ENCODE results near the gene UBTD2. TPM values are rescaled to one million over a fixed set of nuclear protein-coding genes. Genes with fewer than 3 reads are reported as not detected.
"Not testable (repeated sequence)": the region's sequence is repeated elsewhere in the genome, so short reads cannot be mapped to it uniquely, and the experiment has no call there.

Gene UBTD2
- total RNA-seq, 1 donor from 2014 or later, result 30.1 TPM

DNA sequence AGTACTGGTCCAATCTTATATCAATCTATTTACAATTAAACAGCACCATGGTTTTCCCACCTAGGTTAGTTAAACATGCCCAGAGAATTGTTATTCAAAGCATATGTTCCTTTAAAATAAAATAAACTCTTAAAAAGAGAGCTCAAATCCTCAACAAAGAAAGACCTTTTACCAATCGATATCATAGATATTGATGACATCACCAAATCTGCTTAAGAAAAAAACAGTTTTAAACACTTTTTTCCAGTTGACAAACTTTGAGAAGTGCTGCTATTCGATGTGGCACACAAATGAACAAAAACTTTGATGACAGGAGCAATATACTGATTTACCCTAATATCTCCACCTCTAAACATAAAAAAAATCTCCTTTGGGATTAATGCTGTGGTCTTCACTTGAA is 73.8 kb downstream of the UBTD2 start:
- DNase-seq (ENCODE audit: low read depth), result no peak
- no peak for TF ChIP-seq CTCF (IDR thresholded peaks at IDR 0.05; ENCODE audit: insufficient read depth, low read length, poor library complexity, severe bottlenecking)
- Histone ChIP-seq H3K27me3 (ENCODE audit: control insufficient read depth, insufficient read depth, low read length) (no peaks in the 10 kb centered on the region), H3K36me3 (ENCODE audit: control insufficient read depth, insufficient read depth, low read length) (peaks cover 2% of the 10 kb centered on the region), H3K4me3 (ENCODE audit: low read depth, low read length) (no peak overlapping the region)

- H3K36me3 ChIP-seq (ENCODE audit: control insufficient read depth, insufficient read depth, low read length), result peaks cover 2% of the 10 kb centered on the region
- TF ChIP-seq CTCF (IDR thresholded peaks at IDR 0.05; ENCODE audit: insufficient read depth, low read length, poor library complexity, severe bottlenecking), result no peak
Observed at GRCh38 chr5:172207511-172207910, 76.1 kb downstream of the UBTD2 start.

DNA sequence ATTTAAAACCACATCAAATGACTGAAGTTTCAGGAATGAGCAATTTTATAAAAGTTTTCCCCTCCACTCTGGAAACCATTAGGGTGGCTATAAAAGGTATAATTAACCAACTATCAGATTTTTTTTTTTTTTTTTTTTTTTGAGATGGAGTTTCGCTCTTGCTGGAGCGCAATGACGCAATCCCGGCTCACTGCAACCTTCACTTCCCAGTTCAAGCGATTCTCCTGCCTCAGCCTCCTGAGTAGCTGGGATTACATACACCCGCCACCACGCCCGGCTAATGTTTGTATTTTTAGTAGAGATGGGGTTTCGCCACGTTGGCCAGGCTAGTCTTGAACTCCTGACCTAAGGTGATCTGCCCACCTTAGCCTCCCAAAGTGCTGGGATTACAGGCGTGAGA is 77.6 kb downstream of the UBTD2 start:
- H3K27me3 ChIP-seq (ENCODE audit: control insufficient read depth, insufficient read depth, low read length); DNase-seq (ENCODE audit: low read depth); H3K4me3 ChIP-seq (ENCODE audit: low read depth, low read length); H3K36me3 ChIP-seq (ENCODE audit: control insufficient read depth, insufficient read depth, low read length): not testable (repeated sequence)

More at GRCh38 chr5:172207511-172207910, 76.1 kb downstream of the UBTD2 start:
- H3K27me3 ChIP-seq (ENCODE audit: control insufficient read depth, insufficient read depth, low read length), result no peaks in the 10 kb centered on the region
- DNase-seq (ENCODE audit: low read depth), result no peak
- no peak overlapping the region for H3K4me3 ChIP-seq (ENCODE audit: low read depth, low read length)

- no peak for TF ChIP-seq CTCF (IDR thresholded peaks at IDR 0.05; ENCODE audit: insufficient read depth, low read length, poor library complexity, severe bottlenecking)
- DNase-seq (ENCODE audit: low read depth), result no peak
- H3K27me3 ChIP-seq (ENCODE audit: control insufficient read depth, insufficient read depth, low read length), result no peaks in the 10 kb centered on the region
- H3K4me3 ChIP-seq (ENCODE audit: low read depth, low read length), result no peak overlapping the region
- H3K36me3 ChIP-seq (ENCODE audit: control insufficient read depth, insufficient read depth, low read length), result no peaks in the 10 kb centered on the region
Observed at GRCh38 chr5:172200476-172200875, 83.1 kb downstream of the UBTD2 start.

DNA sequence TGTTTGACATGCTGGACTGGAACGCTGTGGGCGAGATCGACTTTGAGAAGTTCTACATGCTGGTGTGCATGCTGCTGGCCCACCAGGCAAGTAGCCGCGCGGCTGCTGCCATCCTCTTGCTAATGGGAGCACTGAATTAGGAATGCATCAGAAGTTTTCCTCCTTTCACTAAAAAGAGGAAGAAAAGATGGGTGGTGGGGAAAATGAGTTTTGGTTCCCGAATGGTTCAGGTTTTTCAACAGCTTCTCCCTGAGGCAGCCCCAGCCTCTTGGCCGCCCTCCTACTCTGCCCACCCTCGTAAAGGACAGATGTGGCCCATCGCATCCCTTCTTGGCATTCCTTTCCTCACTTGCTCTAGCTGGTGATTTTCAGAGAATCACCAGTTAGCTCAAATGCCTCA is 84.1 kb downstream of the UBTD2 start:
- no peaks in the 10 kb centered on the region for H3K27me3 ChIP-seq (ENCODE audit: control insufficient read depth, insufficient read depth, low read length)
- DNase-seq (ENCODE audit: low read depth), result no peak
- H3K4me3 ChIP-seq (ENCODE audit: low read depth, low read length), result no peak overlapping the region
- no peaks in the 10 kb centered on the region for H3K36me3 ChIP-seq (ENCODE audit: control insufficient read depth, insufficient read depth, low read length)
- TF ChIP-seq CTCF (IDR thresholded peaks at IDR 0.05; ENCODE audit: insufficient read depth, low read length, poor library complexity, severe bottlenecking), result no peak

DNA sequence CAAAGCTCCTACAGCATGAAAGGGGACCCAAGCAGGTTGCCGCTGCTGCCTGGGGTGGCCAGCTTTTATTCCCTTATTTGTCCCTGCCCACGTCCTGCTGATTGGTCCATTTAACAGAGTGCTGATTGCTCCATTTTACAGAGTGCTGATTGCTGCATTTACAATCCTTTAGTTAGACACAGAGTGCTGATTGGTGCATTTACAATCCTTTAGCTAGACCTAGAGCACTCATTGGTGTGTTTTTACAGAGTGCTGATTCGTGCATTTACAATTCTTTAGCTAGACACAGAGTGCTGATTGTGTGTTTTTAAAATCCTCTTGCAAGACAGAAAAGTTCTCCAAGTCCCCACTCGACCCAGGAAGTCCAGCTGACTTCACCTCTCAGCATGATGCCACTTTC is 85.8 kb downstream of the UBTD2 start:
- DNase-seq (ENCODE audit: low read depth); H3K4me3 ChIP-seq (ENCODE audit: low read depth, low read length); H3K36me3 ChIP-seq (ENCODE audit: control insufficient read depth, insufficient read depth, low read length): not testable (repeated sequence)

DNA sequence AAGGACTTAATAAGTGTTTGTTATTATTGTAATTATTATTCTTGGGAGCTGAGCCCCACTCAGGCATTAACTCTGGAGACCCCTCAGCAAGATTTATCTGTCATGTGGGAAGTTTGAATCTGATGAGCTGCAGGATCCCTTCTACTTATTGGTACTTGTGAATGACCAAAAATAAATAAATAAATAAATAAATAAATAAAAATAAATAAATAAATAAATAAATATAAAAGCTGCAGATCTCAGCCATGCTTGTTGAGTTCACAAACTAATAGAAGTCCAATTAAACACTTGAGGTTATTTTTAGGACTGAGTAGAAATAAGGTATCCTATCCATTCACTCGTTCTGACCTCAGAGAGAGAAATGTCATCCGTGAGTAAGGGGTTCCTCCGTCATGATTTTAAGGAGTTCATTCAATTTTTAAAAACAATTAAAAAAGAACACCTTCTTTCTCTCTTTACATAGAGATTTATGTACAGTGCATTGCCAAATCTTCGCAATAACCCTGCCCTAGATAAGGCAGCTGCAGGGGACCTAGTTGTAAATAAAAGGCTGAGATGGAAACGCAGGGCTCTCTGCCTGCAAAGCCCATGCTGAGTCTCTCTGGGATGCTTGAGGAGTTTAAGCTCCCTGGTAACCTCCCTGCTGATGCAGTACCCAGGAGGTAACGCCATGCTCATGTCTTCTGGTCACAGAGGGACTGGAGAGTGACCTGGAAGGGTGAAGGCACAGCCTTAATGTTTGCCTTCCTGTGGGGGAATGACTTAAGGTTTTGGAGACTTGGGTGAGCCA is 88.4 kb downstream of the UBTD2 start:
- no peaks in the 10 kb centered on the region for H3K36me3 ChIP-seq (ENCODE audit: control insufficient read depth, insufficient read depth, low read length)

More for the DNA sequence above, 85.8 kb downstream of the UBTD2 start:
- H3K27me3 ChIP-seq (ENCODE audit: control insufficient read depth, insufficient read depth, low read length), result not testable (repeated sequence)

More for the DNA sequence above, 88.4 kb downstream of the UBTD2 start:
- DNase-seq (ENCODE audit: low read depth), result no peak
- Histone ChIP-seq H3K4me3 (ENCODE audit: low read depth, low read length) (no peak overlapping the region), H3K27me3 (ENCODE audit: control insufficient read depth, insufficient read depth, low read length) (no peaks in the 10 kb centered on the region)
- TF ChIP-seq CTCF (IDR thresholded peaks at IDR 0.05; ENCODE audit: insufficient read depth, low read length, poor library complexity, severe bottlenecking), result no peak

Measured in kidney epithelial cell (primary cell).